ENCODE data around the gene LPCAT1.

Gene LPCAT1

DNA sequence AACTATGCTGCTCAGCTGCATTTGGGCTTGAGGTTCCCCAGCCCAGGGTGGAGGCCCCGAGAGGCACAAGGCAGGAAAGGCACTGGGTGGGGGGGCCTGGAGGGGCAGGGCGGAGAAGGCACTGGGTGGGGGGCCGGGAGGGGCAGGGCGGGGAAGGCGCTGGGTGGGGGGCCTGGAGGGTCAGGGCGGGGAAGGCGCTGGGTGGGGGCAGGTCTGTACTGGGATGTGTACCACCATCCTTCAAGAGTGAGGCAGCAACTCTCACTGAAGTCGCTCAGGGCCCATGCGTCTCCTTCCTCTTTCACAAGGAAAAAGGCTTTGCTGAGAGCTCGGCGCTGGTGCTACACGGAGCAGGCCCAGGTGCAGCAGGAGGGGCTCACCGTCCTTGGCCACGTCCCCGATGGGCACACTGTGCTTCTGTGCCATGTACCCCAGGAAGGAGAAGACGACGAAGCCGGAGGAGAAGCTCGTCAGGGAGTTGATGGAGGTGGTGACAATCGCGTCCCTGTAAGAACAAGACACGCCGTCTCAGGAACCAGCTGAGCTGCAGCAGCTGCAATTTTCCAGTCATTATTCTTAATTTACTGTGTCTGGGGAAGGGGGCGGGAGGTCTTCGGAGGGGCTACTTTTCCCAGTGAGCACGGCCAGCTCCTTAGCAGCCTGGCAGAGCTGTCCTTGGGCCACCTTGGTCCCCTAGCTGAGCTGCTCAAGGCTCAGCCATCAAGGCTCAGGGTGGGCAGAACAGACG lies 109.3 kb downstream of the LPCAT1 start:
- no peak for DNase-seq (ENCODE audit: extremely low read depth in 1 of 2, low read depth in 1 of 2)

DNA sequence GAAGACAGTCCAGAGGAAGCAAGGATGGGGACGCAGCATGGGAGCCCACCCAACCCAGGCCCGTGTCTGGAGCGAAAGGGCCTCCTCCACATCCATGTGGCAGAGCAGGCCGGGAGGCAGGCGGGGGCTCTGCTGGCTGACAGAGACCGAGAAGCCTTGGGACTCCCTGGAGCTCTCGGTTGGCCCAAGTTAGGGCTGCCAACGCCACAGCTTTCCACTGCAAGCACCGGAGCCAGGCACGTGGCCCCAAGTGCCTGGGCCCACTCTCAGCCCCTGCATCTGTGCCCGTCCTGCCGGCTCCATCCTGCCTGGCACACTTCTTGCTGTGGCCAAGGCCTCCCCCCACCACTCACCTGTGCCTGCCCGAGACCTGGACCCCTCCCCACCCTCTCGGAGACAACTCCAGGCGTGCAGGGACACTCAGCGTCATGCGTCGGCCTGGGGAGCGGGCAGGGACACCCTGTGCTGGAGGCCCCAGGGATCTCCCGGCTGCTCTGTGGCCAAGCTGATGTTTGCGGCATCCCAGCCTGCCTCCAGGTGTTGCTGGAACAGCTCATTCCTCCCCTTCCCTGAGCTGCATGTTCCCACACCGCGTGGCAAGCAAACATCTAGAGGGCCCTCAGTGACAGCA lies 110.0 kb downstream of the LPCAT1 start:
- DNase-seq (ENCODE audit: extremely low read depth in 1 of 2, low read depth in 1 of 2), result no peak

DNA sequence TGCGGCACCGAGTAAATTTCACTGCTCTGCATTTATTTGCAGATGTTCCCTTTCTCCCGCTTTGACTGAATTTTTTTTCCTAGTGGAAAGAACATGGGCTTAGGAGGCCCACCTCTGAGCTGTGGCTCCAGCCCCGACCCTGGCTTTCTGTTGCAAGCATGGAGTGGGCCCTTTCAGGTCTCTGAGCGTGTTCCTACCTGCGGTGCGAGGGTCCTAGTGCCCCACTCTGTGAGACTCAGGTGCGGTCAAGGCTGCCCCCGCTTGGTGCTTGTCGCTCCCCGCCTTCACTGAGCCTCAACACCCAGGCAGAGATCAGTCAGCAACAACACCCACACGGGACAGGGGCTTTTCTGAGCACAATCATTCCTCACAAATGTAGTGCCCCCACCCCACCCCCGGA lies 110.5 kb downstream of the LPCAT1 start:
- no peak for DNase-seq (ENCODE audit: extremely low read depth in 1 of 2, low read depth in 1 of 2)

DNA sequence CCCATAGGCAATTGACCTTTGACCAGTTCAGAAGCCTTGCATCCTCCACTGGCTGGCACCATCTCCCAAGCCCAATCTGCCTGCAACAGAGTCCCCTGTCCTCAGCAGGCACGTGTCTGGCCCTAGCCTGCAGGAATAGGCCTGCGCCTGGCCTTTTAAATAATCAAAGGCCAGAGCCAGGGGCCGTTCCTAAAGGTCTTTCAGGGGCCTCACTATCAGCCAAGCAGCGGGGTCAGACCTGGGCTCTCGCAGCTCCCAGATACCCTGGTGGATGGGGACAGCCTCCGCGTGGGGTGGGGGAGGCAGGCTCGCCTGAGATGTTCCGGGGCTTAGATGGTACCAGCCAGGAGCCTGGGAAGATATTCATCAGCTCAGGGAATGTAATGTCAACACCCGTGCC lies 111.1 kb downstream of the LPCAT1 start:
- DNase-seq (ENCODE audit: extremely low read depth in 1 of 2, low read depth in 1 of 2), result no peak

GRCh38 chr5:1412163-1412562 lies 111.6 kb downstream of the LPCAT1 start:
- DNase-seq (ENCODE audit: extremely low read depth in 1 of 2, low read depth in 1 of 2), result no peak
